ENCODE data around the gene ZNF580.

GRCh38 chr19:55592391-55593090 lies 48.3 kb upstream of the ZNF580 start:
- TF ChIP-seq GATA3 (IDR thresholded peaks at IDR 0.05; ENCODE audit: low read depth, low read length) (no peak), GATA2 (IDR thresholded peaks at IDR 0.05; ENCODE audit: low read depth, low read length) (no peak)
